HG03558 (cell line): ENCODE results near the gene RAB6A.

Source experiments
- ATAC-seq: cut with Tn5 transposase; IDR thresholded peaks from one replicate; pipeline ENCODE4 v1.9.1; 2021; ENCODE audit warnings: moderate number of reproducible peaks; ENCODE audit not compliant: unreplicated experiment; ENCODE audit errors: extremely low read depth

The RAB6A gene

DNA sequence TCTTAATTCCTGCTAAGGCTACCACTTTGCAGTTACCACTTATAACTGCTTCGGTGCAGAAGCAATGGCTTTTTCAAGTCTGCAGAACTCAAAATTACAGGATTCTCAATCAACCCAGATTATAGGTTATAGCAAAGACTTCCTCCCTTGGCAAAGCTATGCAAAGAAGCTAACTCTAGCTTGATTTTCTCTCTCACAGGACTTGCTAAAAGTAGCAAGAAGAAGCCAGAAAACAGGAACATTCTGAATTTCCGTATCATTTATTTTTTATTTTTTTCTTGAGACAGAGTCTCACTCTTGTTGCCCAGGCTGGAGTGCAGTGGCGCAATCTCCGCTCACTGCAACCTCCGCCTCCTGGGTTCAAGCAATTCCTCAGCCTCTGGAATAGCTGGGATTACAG lies 125.2 kb downstream of the RAB6A start:
- ATAC-seq: no peak

GRCh38 chr11:73633999-73634398 lies 126.9 kb downstream of the RAB6A start:
- no peak for ATAC-seq

- ATAC-seq: no peak
These were observed 127.9 kb downstream of the RAB6A start for GRCh38 chr11:73632996-73633395.

DNA sequence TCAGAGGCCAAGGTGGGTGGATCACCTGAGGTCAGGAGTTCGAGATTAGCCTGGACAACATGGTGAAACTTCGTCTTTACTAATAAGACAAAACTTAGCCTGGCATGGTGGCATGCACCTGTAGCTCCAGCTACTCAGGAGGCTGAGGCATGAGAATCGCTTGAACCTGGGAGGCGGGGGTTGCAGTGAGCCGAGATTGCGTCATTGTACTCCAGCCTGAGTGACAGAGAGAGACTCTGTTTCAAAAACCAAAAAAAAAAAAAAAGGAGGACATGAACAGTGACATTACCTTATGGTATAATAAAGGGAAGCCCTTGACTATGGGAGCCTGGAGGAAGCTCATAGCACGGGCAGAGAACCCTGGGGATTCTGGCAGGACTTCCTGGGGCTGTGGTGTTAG lies 131.0 kb downstream of the RAB6A start:
- no peak for ATAC-seq

- ATAC-seq: no peak
These were observed 135.1 kb downstream of the RAB6A start for GRCh38 chr11:73625696-73626318.
